ENCODE data around the gene DNAJC30.
A peak's percentile ranks its signal among the peaks of the same experiment; 100 is the strongest.

The DNAJC30 gene

DNA sequence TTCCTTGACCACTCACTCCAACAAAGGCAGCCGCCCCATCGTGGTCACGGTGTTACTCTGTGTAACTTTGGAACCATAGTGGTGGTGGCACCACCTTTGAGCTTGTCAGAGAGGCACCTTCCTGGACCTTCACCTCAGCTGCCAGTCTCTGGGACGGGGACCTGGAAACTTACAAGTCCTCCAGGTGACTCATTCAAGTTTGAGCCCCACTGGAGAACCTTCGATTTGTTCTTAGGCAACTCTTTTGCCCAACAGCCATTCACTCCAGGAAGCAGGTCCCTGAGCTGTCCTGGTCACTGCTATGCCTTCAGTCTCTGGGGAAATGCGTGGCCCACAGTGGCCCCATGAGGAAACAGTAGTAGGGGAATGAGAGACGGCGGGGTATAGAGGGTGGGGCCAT is 19.0 kb upstream of the DNAJC30 start:
- no peak overlapping the region for H4K91ac ChIP-seq (ENCODE audit: low read depth, low read length)
- no peak overlapping the region for H2AK5ac ChIP-seq (ENCODE audit: low read length)
- H3K79me1 ChIP-seq (ENCODE audit: low read length): no peaks in the 10 kb centered on the region
- H2BK5ac ChIP-seq (ENCODE audit: low read depth, low read length, poor library complexity): no peak overlapping the region
- H3K18ac ChIP-seq (ENCODE audit: low read length): no peak overlapping the region
- H3K4ac ChIP-seq (ENCODE audit: low read depth, low read length): no peak overlapping the region
- H3K27me3 ChIP-seq (ENCODE audit: insufficient read depth, low read length): no peaks in the 10 kb centered on the region
- no peak overlapping the region for H3K14ac ChIP-seq (ENCODE audit: low read length)
- H3K4me2 ChIP-seq (ENCODE audit: low read length): no peak overlapping the region
- no peak for DNase-seq
- no peak overlapping the region for H4K12ac ChIP-seq (ENCODE audit: low read depth, low read length)
- no peaks in the 10 kb centered on the region for H3K79me2 ChIP-seq (ENCODE audit: control insufficient read depth, insufficient read depth, low read length, poor library complexity)
- H3K4me3 ChIP-seq (ENCODE audit: low read depth, low read length): no peak overlapping the region
- no peaks in the 10 kb centered on the region for H3K9me3 ChIP-seq (ENCODE audit: insufficient read depth, low read depth, low read length)
- peaks cover 2% of the 10 kb centered on the region in 2 experiments for H3K4me1 ChIP-seq (ENCODE audit: control insufficient read depth in 1 of 2, insufficient read depth in 2 of 2, low read length in 2 of 2)
- H3K36me3 ChIP-seq (ENCODE audit: control insufficient read depth in 1 of 2, insufficient read depth in 2 of 2, low read length in 2 of 2): peaks cover 41 to 48% of the 10 kb centered on the region in 2 experiments
- no peak overlapping the region for H3K9ac ChIP-seq (ENCODE audit: low read length)
- H2BK120ac ChIP-seq (ENCODE audit: insufficient read depth, low read length, poor library complexity): no peak overlapping the region
- WGBS (ENCODE audit: extremely low coverage, insufficient coverage, insufficient read length): no CpG with 5 or more reads among the region's 8 CpGs
- H3K23ac ChIP-seq (ENCODE audit: low read length): no peak overlapping the region
- no peak overlapping the region for H3K27ac ChIP-seq (ENCODE audit: low read depth, low read length)
- no peak overlapping the region for H2BK12ac ChIP-seq (ENCODE audit: low read length)
- H2AFZ ChIP-seq (ENCODE audit: insufficient read depth, low read length, poor library complexity): no peak overlapping the region
- no peak overlapping the region for H4K8ac ChIP-seq (ENCODE audit: low read depth, low read length)

DNA sequence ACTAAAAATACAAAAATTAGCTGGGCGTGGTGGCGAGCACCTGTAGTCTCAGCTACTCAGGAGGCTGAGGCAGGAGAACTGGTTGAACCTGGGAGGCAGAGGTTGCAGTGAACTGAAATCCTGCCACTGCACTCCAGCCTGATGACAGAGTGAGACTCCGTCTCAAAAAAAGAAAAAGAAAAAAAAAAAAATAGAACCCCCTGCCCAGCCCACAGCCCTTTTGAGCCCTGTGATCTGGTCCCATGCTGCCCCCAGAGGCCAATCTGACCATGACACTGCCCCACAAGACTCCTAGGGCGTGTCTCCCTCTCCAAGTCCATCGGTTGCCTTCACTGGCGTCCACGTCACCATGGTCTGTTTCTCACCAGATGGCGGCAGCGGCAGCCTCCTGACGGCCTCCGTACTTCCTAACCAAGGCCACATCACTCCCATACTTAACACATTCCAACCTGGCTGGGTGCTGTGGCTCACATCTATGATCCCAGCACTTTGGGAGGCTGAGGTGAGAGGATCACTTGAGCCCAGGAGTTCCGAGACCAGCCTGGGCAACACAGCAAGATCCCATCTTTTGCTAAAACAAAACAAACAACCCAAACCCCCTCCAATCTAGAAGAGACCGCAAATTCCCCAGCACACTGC is 18.2 kb upstream of the DNAJC30 start:
- no peak overlapping the region for H4K12ac ChIP-seq (ENCODE audit: low read depth, low read length)
- peaks cover 2% of the 10 kb centered on the region in 2 experiments for H3K4me1 ChIP-seq (ENCODE audit: control insufficient read depth in 1 of 2, insufficient read depth in 2 of 2, low read length in 2 of 2)
- H4K91ac ChIP-seq (ENCODE audit: low read depth, low read length): no peak overlapping the region
- no peak overlapping the region for H2BK5ac ChIP-seq (ENCODE audit: low read depth, low read length, poor library complexity)
- no peak overlapping the region for H3K23ac ChIP-seq (ENCODE audit: low read length)
- WGBS (ENCODE audit: extremely low coverage, insufficient coverage, insufficient read length): no CpG with 5 or more reads among the region's 13 CpGs
- peaks cover 48 to 52% of the 10 kb centered on the region in 2 experiments for H3K36me3 ChIP-seq (ENCODE audit: control insufficient read depth in 1 of 2, insufficient read depth in 2 of 2, low read length in 2 of 2)
- H3K4me3 ChIP-seq (ENCODE audit: low read depth, low read length): no peak overlapping the region
- no peak overlapping the region for H3K4me2 ChIP-seq (ENCODE audit: low read length)
- H3K79me2 ChIP-seq (ENCODE audit: control insufficient read depth, insufficient read depth, low read length, poor library complexity): no peaks in the 10 kb centered on the region
- no peak overlapping the region for H2BK120ac ChIP-seq (ENCODE audit: insufficient read depth, low read length, poor library complexity)
- H4K8ac ChIP-seq (ENCODE audit: low read depth, low read length): no peak overlapping the region
- no peak overlapping the region for H3K4ac ChIP-seq (ENCODE audit: low read depth, low read length)
- no peak overlapping the region for H2BK12ac ChIP-seq (ENCODE audit: low read length)
- no peak overlapping the region for H2AFZ ChIP-seq (ENCODE audit: insufficient read depth, low read length, poor library complexity)
- H3K14ac ChIP-seq (ENCODE audit: low read length): no peak overlapping the region
- peak; percentile 89 to 92 for DNase-seq
- no peaks in the 10 kb centered on the region for H3K79me1 ChIP-seq (ENCODE audit: low read length)
- no peaks in the 10 kb centered on the region for H3K9me3 ChIP-seq (ENCODE audit: insufficient read depth, low read depth, low read length)
- no peak overlapping the region for H3K18ac ChIP-seq (ENCODE audit: low read length)
- no peaks in the 10 kb centered on the region for H3K27me3 ChIP-seq (ENCODE audit: insufficient read depth, low read length)
- no peak overlapping the region for H2AK5ac ChIP-seq (ENCODE audit: low read length)
- no peak overlapping the region for H3K9ac ChIP-seq (ENCODE audit: low read length)
- no peak overlapping the region for H3K27ac ChIP-seq (ENCODE audit: low read depth, low read length)

DNA sequence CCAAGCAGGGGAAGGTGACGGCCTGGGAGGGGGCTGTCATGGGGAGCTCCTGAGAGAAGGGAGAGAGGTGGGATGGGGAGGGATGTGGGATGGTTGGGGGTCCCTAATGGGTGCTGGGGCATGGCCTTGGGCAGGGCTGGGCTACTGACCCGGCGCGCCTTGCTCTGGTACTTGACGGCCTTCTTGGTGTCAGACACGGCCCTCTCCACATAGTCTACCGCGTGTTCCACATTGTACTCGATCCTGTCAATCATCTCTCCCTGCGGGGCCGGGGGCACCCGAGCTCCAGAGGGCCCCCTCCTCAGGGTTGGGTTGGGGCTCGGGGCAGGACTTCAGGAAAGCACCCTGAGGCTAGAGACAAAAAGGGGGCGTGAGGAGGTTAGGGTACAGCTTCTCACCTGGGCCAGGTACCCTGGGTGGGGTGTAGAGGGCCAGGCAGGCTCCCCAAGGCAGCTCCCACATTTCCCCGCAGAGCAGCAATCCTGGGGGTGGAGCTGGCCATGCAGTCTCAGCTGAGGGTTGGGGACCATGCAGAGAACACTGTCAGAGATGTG is 17.4 kb upstream of the DNAJC30 start:
- Histone ChIP-seq H2AFZ (ENCODE audit: insufficient read depth, low read length, poor library complexity) (no peak overlapping the region), H4K91ac (ENCODE audit: low read depth, low read length) (no peak overlapping the region)
- WGBS (ENCODE audit: extremely low coverage, insufficient coverage, insufficient read length): no CpG with 5 or more reads among the region's 15 CpGs

DNA sequence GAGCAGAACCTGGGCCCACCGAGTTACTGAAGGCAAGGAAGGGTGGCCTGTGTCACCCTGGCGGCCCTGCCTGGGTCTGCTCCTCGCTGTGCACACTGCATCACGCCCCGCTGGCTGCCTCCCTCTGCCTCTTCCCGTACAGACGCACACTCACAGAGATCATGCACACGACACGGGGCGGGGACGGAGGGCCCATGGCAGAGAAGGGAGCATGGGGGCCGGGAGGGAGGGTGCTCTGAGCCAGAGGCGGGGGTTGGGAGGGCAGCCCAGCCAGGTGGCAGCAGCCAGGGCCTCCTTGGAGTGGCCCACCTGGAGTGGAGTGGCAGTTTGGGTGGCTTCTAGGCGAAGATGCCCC is 16.8 kb upstream of the DNAJC30 start:
- H3K36me3 ChIP-seq (ENCODE audit: control insufficient read depth in 1 of 2, insufficient read depth in 2 of 2, low read length in 2 of 2): peaks cover 48 to 59% of the 10 kb centered on the region in 2 experiments
- peaks cover 2% of the 10 kb centered on the region in 2 experiments for H3K4me1 ChIP-seq (ENCODE audit: control insufficient read depth in 1 of 2, insufficient read depth in 2 of 2, low read length in 2 of 2)
- H4K91ac ChIP-seq (ENCODE audit: low read depth, low read length): no peak overlapping the region
- H3K4ac ChIP-seq (ENCODE audit: low read depth, low read length): no peak overlapping the region
- H2AFZ ChIP-seq (ENCODE audit: insufficient read depth, low read length, poor library complexity): no peak overlapping the region
- H3K27me3 ChIP-seq (ENCODE audit: insufficient read depth, low read length): no peaks in the 10 kb centered on the region
- H2BK120ac ChIP-seq (ENCODE audit: insufficient read depth, low read length, poor library complexity): no peak overlapping the region
- no peak overlapping the region for H3K14ac ChIP-seq (ENCODE audit: low read length)
- no peak overlapping the region for H3K27ac ChIP-seq (ENCODE audit: low read depth, low read length)
- H3K9ac ChIP-seq (ENCODE audit: low read length): no peak overlapping the region
- H3K79me1 ChIP-seq (ENCODE audit: low read length): no peaks in the 10 kb centered on the region
- H2BK12ac ChIP-seq (ENCODE audit: low read length): no peak overlapping the region
- H4K8ac ChIP-seq (ENCODE audit: low read depth, low read length): no peak overlapping the region
- no peak overlapping the region for H3K23ac ChIP-seq (ENCODE audit: low read length)
- no peak overlapping the region for H3K18ac ChIP-seq (ENCODE audit: low read length)
- DNase-seq: no peak
- WGBS (ENCODE audit: extremely low coverage, insufficient coverage, insufficient read length): no CpG with 5 or more reads among the region's 14 CpGs
- H2AK5ac ChIP-seq (ENCODE audit: low read length): no peak overlapping the region
- no peak overlapping the region for H3K4me2 ChIP-seq (ENCODE audit: low read length)
- no peak overlapping the region for H3K4me3 ChIP-seq (ENCODE audit: low read depth, low read length)
- H3K79me2 ChIP-seq (ENCODE audit: control insufficient read depth, insufficient read depth, low read length, poor library complexity): no peaks in the 10 kb centered on the region
- no peaks in the 10 kb centered on the region for H3K9me3 ChIP-seq (ENCODE audit: insufficient read depth, low read depth, low read length)
- H4K12ac ChIP-seq (ENCODE audit: low read depth, low read length): no peak overlapping the region
- no peak overlapping the region for H2BK5ac ChIP-seq (ENCODE audit: low read depth, low read length, poor library complexity)

More for the DNA sequence above, 17.4 kb upstream of the DNAJC30 start:
- Histone ChIP-seq H4K8ac (ENCODE audit: low read depth, low read length) (no peak overlapping the region), H3K9ac (ENCODE audit: low read length) (no peak overlapping the region), H3K14ac (ENCODE audit: low read length) (no peak overlapping the region), H3K4me2 (ENCODE audit: low read length) (no peak overlapping the region), H3K79me2 (ENCODE audit: control insufficient read depth, insufficient read depth, low read length, poor library complexity) (no peaks in the 10 kb centered on the region), H2BK5ac (ENCODE audit: low read depth, low read length, poor library complexity) (no peak overlapping the region), H3K79me1 (ENCODE audit: low read length) (no peaks in the 10 kb centered on the region), H3K27ac (ENCODE audit: low read depth, low read length) (no peak overlapping the region), H3K23ac (ENCODE audit: low read length) (no peak overlapping the region), H2AK5ac (ENCODE audit: low read length) (no peak overlapping the region), H3K9me3 (ENCODE audit: insufficient read depth, low read depth, low read length) (no peaks in the 10 kb centered on the region), H4K12ac (ENCODE audit: low read depth, low read length) (no peak overlapping the region), H3K36me3 (ENCODE audit: control insufficient read depth in 1 of 2, insufficient read depth in 2 of 2, low read length in 2 of 2) (peaks cover 48 to 56% of the 10 kb centered on the region in 2 experiments), H3K4me3 (ENCODE audit: low read depth, low read length) (no peak overlapping the region), H3K18ac (ENCODE audit: low read length) (no peak overlapping the region), H2BK120ac (ENCODE audit: insufficient read depth, low read length, poor library complexity) (no peak overlapping the region), H3K27me3 (ENCODE audit: insufficient read depth, low read length) (no peaks in the 10 kb centered on the region), H3K4me1 (ENCODE audit: control insufficient read depth in 1 of 2, insufficient read depth in 2 of 2, low read length in 2 of 2) (peaks cover 2% of the 10 kb centered on the region in 2 experiments), H2BK12ac (ENCODE audit: low read length) (no peak overlapping the region), H3K4ac (ENCODE audit: low read depth, low read length) (no peak overlapping the region)
- no peak for DNase-seq
